ENCODE results near the gene PIK3C3. TPM values are rescaled to one million over a fixed set of nuclear protein-coding genes. Genes with fewer than 3 reads are reported as not detected.

PIK3C3 gene
- total and polyA plus RNA-seq, 8 donors = 19.7 to 99.5 (median 36.3) TPM

DNA sequence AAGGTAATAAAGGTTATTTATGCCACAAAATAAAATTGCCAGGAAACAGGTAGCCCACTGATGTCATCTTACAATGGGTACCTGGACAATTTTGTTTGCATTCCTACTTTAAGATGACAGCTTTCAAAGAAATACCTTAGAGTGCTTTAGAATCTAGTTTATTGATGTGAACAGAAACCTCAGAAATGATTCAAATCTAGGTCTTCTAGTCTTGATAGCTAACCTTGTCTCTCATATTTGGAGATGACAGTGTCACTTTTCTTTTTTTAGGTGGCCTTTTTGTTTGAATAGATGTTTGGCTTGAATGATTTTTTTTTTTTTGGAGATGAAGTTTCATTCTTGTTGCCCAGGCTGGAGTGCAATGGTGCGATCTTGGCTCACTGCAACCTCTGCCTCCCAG is 69.1 kb downstream of the PIK3C3 start:
- DNase-seq = no peak
- TF ChIP-seq EP300 (IDR thresholded peaks at IDR 0.05) (no peak), POLR2A (IDR thresholded peaks at IDR 0.05) (no peak), POLR2AphosphoS5 (IDR thresholded peaks at IDR 0.05) (no peak)
- TF ChIP-seq, protein P1, sequence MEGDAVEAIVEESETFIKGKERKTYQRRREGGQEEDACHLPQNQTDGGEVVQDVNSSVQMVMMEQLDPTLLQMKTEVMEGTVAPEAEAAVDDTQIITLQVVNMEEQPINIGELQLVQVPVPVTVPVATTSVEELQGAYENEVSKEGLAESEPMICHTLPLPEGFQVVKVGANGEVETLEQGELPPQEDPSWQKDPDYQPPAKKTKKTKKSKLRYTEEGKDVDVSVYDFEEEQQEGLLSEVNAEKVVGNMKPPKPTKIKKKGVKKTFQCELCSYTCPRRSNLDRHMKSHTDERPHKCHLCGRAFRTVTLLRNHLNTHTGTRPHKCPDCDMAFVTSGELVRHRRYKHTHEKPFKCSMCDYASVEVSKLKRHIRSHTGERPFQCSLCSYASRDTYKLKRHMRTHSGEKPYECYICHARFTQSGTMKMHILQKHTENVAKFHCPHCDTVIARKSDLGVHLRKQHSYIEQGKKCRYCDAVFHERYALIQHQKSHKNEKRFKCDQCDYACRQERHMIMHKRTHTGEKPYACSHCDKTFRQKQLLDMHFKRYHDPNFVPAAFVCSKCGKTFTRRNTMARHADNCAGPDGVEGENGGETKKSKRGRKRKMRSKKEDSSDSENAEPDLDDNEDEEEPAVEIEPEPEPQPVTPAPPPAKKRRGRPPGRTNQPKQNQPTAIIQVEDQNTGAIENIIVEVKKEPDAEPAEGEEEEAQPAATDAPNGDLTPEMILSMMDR (IDR thresholded peaks at IDR 0.05) = no peak
- no peaks in the 10 kb centered on the region for H3K9me3 ChIP-seq
- no peak overlapping the region for H3K27ac ChIP-seq
- H3K4me3 ChIP-seq = no peak overlapping the region
- WGBS, 5 donors = 91 to 100% (median 94%) methylated on average over 1 of the region's 1 CpG
- H3K4me1 ChIP-seq = peaks cover 0 to 16% (median 0%) of the 10 kb centered on the region in 4 donors
- peaks cover 0 to 63% (median 54%) of the 10 kb centered on the region in 4 donors for H3K36me3 ChIP-seq
- H3K27me3 ChIP-seq = no peaks in the 10 kb centered on the region
- intact Hi-C loops (cut with DNase I; ENCODE audit: low total_unique reads) = no loop called here

DNA sequence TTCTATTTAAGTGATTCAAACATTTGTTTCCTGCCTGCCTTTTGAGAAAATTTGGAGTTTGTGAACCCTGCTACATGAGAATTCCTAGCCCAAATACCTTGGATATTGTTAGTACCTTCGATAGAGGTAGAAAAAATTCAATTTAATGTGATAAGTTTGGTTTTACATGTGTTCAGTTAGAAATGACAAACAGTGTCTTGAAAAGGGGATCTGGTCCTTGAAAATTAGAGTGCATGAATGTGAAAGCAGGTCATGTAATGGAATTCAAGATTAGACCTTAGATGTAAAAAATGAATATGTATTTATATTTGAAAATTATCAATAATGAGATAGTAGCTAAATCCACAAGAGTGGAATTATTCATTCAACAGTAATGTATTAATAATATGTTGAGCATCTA is 70.5 kb downstream of the PIK3C3 start:
- H3K27me3 ChIP-seq = no peaks in the 10 kb centered on the region
- peaks cover 7 to 65% (median 57%) of the 10 kb centered on the region in 4 donors for H3K36me3 ChIP-seq
- WGBS, 5 donors = 84 to 94% (median 90%) methylated on average over 1 of the region's 1 CpG
- H3K4me3 ChIP-seq = no peak overlapping the region
- H3K9me3 ChIP-seq = no peaks in the 10 kb centered on the region
- no peak for DNase-seq
- TF ChIP-seq EP300 (IDR thresholded peaks at IDR 0.05) = no peak
- TF ChIP-seq POLR2A (IDR thresholded peaks at IDR 0.05) = no peak
- TF ChIP-seq, protein P1 (IDR thresholded peaks at IDR 0.05) = no peak
- no peak for TF ChIP-seq POLR2AphosphoS5 (IDR thresholded peaks at IDR 0.05)
- no peak overlapping the region for H3K27ac ChIP-seq
- intact Hi-C loops (cut with DNase I; ENCODE audit: low total_unique reads) = no loop called here
- H3K4me1 ChIP-seq = peaks cover 0 to 17% (median 0%) of the 10 kb centered on the region in 4 donors

DNA sequence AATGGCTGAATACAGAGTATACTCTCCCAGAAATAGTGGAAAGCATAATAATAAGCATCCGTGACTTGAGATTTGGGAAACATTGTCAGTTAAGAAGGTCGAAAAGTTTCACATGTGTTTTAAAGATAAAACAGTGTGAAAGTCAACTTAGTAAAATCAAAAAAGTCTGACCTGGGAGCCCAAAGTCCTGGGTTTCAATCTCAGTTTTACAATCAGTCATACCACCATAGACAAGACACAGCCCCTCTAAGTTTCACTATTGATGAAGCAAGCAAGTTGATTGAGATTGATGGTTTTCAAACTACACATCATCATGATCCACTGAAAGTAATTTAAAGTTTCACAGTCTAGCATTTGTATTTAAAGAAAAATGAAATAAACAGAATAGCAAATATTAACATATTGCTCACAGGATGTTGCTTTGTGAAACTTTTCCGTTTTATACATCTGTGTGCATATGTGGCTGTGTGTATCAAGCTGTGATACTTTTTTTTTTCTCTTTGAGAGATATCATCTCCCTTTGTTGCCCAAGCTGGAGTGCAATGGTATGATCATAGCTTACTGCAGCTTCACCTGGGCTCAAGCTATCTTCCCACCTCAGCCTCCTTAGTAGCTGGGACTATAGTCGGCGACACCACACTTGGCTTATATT is 71.1 kb downstream of the PIK3C3 start:
- Histone ChIP-seq H3K4me3 (no peak overlapping the region), H3K36me3 (peaks cover 9 to 65% (median 55%) of the 10 kb centered on the region in 4 donors), H3K4me1 (peaks cover 0 to 17% (median 0%) of the 10 kb centered on the region in 4 donors), H3K27me3 (no peaks in the 10 kb centered on the region), H3K9me3 (no peaks in the 10 kb centered on the region), H3K27ac (no peak overlapping the region)
- intact Hi-C loops (cut with DNase I; ENCODE audit: low total_unique reads) = no loop called here
- 81 to 85% (median 82%) methylated on average over 5 of the region's 5 CpGs for WGBS, 5 donors
- TF ChIP-seq POLR2AphosphoS5 (IDR thresholded peaks at IDR 0.05) (no peak), POLR2A (IDR thresholded peaks at IDR 0.05) (no peak), EP300 (IDR thresholded peaks at IDR 0.05) (no peak)
- TF ChIP-seq, protein P1 (IDR thresholded peaks at IDR 0.05) = no peak
- no peak for DNase-seq

GRCh38 chr18:42028247-42028832 is 73.3 kb downstream of the PIK3C3 start:
- no peak overlapping the region for H3K27ac ChIP-seq
- no peak for TF ChIP-seq POLR2A (IDR thresholded peaks at IDR 0.05)
- TF ChIP-seq, protein P1 (IDR thresholded peaks at IDR 0.05) = peak in 5 of 7 experiments; percentile 35 to 73 (median 62)
- H3K4me3 ChIP-seq = no peak overlapping the region
- WGBS, 5 donors = 23 to 37% (median 30%) methylated on average over 6 of the region's 6 CpGs
- H3K27me3 ChIP-seq = no peaks in the 10 kb centered on the region
- H3K36me3 ChIP-seq = peaks cover 9 to 64% (median 59%) of the 10 kb centered on the region in 4 donors
- DNase-seq = peak in 1 of 2 donors; percentile 60
- H3K4me1 ChIP-seq = peaks cover 0 to 17% (median 0%) of the 10 kb centered on the region in 4 donors
- intact Hi-C loops (cut with DNase I; ENCODE audit: low total_unique reads) = no loop called here
- H3K9me3 ChIP-seq = no peaks in the 10 kb centered on the region
